Activated B cell treated with CpG ODN at 0.5 μM for 24 hours (primary cell): ENCODE results near the gene SLC41A1. TPM values are rescaled to one million over a fixed set of nuclear protein-coding genes. Genes with fewer than 3 reads are reported as not detected.

Source experiments
- ATAC-seq: fragments of 200-7000 bp; cut with Tn5 transposase; one replicate; pipeline ENCODE4 v1.10.0; 2021; ENCODE audit warnings: low read depth, mild to moderate bottlenecking, moderate library complexity
- CTCF ChIA-PET: fragments of 350-600 bp; sonication (Branson Sonifier 250); formaldehyde crosslinking; loops from one replicate; lab custom pipeline; 2021; ENCODE audit warnings: antibody characterized with exemption; lab: Charles Lee
- POLR2A ChIA-PET: fragments of 350-600 bp; sonication (Branson Sonifier 250); formaldehyde crosslinking; loops from one replicate; lab custom pipeline; 2021; ENCODE audit warnings: antibody characterized with exemption; lab: Charles Lee
- DNase-seq: peaks from one replicate; pipeline ENCODE4 v3.0.0; 2022
- H3K27ac Mint-ChIP-seq: one replicate; pipeline ENCODE4 v1.8.0; 2020; ENCODE audit warnings: mixed read lengths
- H3K27me3 Mint-ChIP-seq: one replicate; pipeline ENCODE4 v1.8.0; 2021; ENCODE audit warnings: mixed read lengths
- H3K36me3 Mint-ChIP-seq: one replicate; pipeline ENCODE4 v1.8.0; 2021; ENCODE audit warnings: low read depth, mixed read lengths
- H3K4me1 Mint-ChIP-seq: one replicate; pipeline ENCODE4 v1.8.0; 2021; ENCODE audit warnings: mixed read lengths
- H3K4me3 Mint-ChIP-seq: one replicate; pipeline ENCODE4 v1.8.0; 2020; ENCODE audit warnings: mild to moderate bottlenecking, mixed read lengths
- H3K9me3 Mint-ChIP-seq: one replicate; pipeline ENCODE4 v1.8.0; 2020; ENCODE audit warnings: mixed read lengths
- CTCF ChIP-seq: fragments of 200-600 bp; IDR thresholded peaks from one replicate; pipeline ENCODE4 v1.8.0; 2022; ENCODE audit warnings: antibody characterized with exemption, mild to moderate bottlenecking
- intact Hi-C: fragments of 100-400 bp; cut with micrococcal nuclease; formaldehyde crosslinking; loops from one replicate; pipeline ENCODE4 v1.15.1; 2024
- total RNA-seq: library from RNA; stranded (reverse); gene quantifications from 2 replicates; pipeline ENCODE4 v1.2.3, GENCODE V29; 2022

Gene SLC41A1
- total RNA-seq, 1 donor from 2014 or later, result 32.4 TPM

GRCh38 chr1:205750138-205751035, 62.6 kb downstream of the SLC41A1 start, which contains the start of gene NUCKS1:
NUCKS1 (minus strand) TSS chr1:205750182; CDS start chr1:205749973, 209 bp downstream.
- POLR2A ChIA-PET, result interaction anchor here (0.6 to 4.7 kb wide), 13 partner anchors 11 to 922 kb away, joined by 3 to 162 read pairs (median 6); partner anchors contain the start of genes ELK4, PM20D1 and RAB29
- Mint-ChIP-seq H3K27me3 (no peaks in the 10 kb centered on the region), H3K36me3 (peaks cover 32% of the 10 kb centered on the region)

GRCh38 chr1:205749234-205750137, 63.5 kb downstream of the SLC41A1 start:
- DNase-seq, result peak; percentile 93
- Mint-ChIP-seq H3K27me3 (no peaks in the 10 kb centered on the region), H3K27ac (peak overlapping the region; percentile 98), H3K9me3 (no peaks in the 10 kb centered on the region), H3K36me3 (peaks cover 36% of the 10 kb centered on the region), H3K4me1 (peaks cover 47% of the 10 kb centered on the region), H3K4me3 (peak overlapping the region; percentile 96)
- ChIA-PET CTCF (interaction anchor here (1.2 to 1.6 kb wide), 3 partner anchors 10 to 38 kb away, joined by 4 to 5 read pairs (median 4); partner anchors contain the start of gene RAB29), POLR2A (interaction anchor here (0.6 to 4.7 kb wide), 24 partner anchors 10 to 923 kb away, joined by 3 to 162 read pairs (median 6); partner anchors contain the start of genes ELK4, PM20D1 and RAB29)
- no peak for TF ChIP-seq CTCF
- intact Hi-C loops, result loop anchor here (1.0 to 10.0 kb wide), 10 partner anchors 26 to 1237 kb away; partner anchors contain the start of genes DSTYK, ELK4, PM20D1 and RAB29
- ATAC-seq, result peak; percentile 80

More at GRCh38 chr1:205750138-205751035, 62.6 kb downstream of the SLC41A1 start, which contains the start of gene NUCKS1:
- H3K9me3 Mint-ChIP-seq, result no peaks in the 10 kb centered on the region
- peak; percentile 80 for ATAC-seq
- H3K4me3 Mint-ChIP-seq, result peak within 1 kb of the TSS; percentile 96
- H3K27ac Mint-ChIP-seq, result peak within 1 kb of the TSS; percentile 98
- CTCF ChIA-PET, result interaction anchor here (1.0 kb wide), 1 partner anchor 25 kb away, joined by 3 read pairs; the partner anchor contains the start of gene RAB29
- no peak for TF ChIP-seq CTCF
- peak; percentile 86 for DNase-seq
- peaks cover 43% of the 10 kb centered on the region for H3K4me1 Mint-ChIP-seq
- intact Hi-C loops, result loop anchor here (1.0 kb wide), 2 partner anchors 25 to 63 kb away; partner anchors contain the start of genes RAB29 and SLC41A1

GRCh38 chr1:205748403-205749233, 64.4 kb downstream of the SLC41A1 start:
- Mint-ChIP-seq H3K36me3 (peaks cover 36% of the 10 kb centered on the region), H3K4me3 (peak overlapping the region; percentile 96), H3K4me1 (peaks cover 53% of the 10 kb centered on the region), H3K9me3 (no peaks in the 10 kb centered on the region), H3K27me3 (no peaks in the 10 kb centered on the region), H3K27ac (peak overlapping the region; percentile 91)
- POLR2A ChIA-PET, result interaction anchor here (0.5 to 4.7 kb wide), 22 partner anchors 11 to 463 kb away, joined by 3 to 162 read pairs (median 6); partner anchors contain the start of genes ELK4, PM20D1, RAB29 and SLC45A3
- CTCF ChIA-PET, result interaction anchor here (1.2 to 1.6 kb wide), 3 partner anchors 9 to 37 kb away, joined by 4 to 5 read pairs (median 4); partner anchors contain the start of gene RAB29
- ATAC-seq, result peak; percentile 4
- intact Hi-C loops, result loop anchor here (1.0 to 10.0 kb wide), 8 partner anchors 36 to 1236 kb away; partner anchors contain the start of genes DSTYK, ELK4, PM20D1 and RBBP5
- no peak for TF ChIP-seq CTCF
- no peak for DNase-seq
